CD14-positive monocyte (primary cell): ENCODE data around the gene RNF13. TPM values are rescaled to one million over a fixed set of nuclear protein-coding genes. Genes with fewer than 3 reads are reported as not detected.
A peak's percentile ranks its signal among the peaks of the same experiment; 100 is the strongest.
"Not testable (repeated sequence)": the region's sequence is repeated elsewhere in the genome, so short reads cannot be mapped to it uniquely, and the experiment has no call there.

Experiments used
- DNase-seq, 3 donors: peaks; one replicate each; pipeline ENCODE4 v3.0.0-alpha.2; 2011 to 2022
- H2AFZ ChIP-seq: 2 replicates; pipeline ENCODE4 v1.6.0; 2012; ENCODE audit warnings: mild to moderate bottlenecking, low read depth, low read length, inconsistent platforms; ENCODE audit not compliant: insufficient read depth, poor library complexity, severe bottlenecking
- H3K27ac ChIP-seq, 2 donors: 1 replicate in 1 of 2; 2 replicates in 1 of 2; pipeline ENCODE4 v1.5.1; 2012 to 2013; ENCODE audit warnings: low read length in 2 of 2, control low read depth in 1 of 2, inconsistent platforms in 1 of 2, low read depth in 1 of 2, mild to moderate bottlenecking in 1 of 2
- H3K27me3 ChIP-seq, 2 donors: one replicate each; pipeline versions ENCODE4 v1.6.0 to v1.6.1; 2011 to 2013; ENCODE audit warnings: low read length in 2 of 2; ENCODE audit not compliant: control insufficient read depth in 2 of 2, insufficient read depth in 2 of 2
- H3K36me3 ChIP-seq, 2 donors: replicated peaks in 1 of 2; 1 replicate in 1 of 2; 2 replicates in 1 of 2; pipeline versions ENCODE4 v1.5.1 to v1.6.1; 2012 to 2013; ENCODE audit warnings: low read length in 2 of 2, control low read depth in 1 of 2, inconsistent platforms in 1 of 2, mild to moderate bottlenecking in 1 of 2; ENCODE audit not compliant: insufficient read depth in 2 of 2, control insufficient read depth in 1 of 2
- H3K4me1 ChIP-seq, 2 donors: 1 replicate in 1 of 2; 2 replicates in 1 of 2; pipeline versions ENCODE4 v1.5.1 to v1.6.1; 2012 to 2013; ENCODE audit warnings: low read length in 2 of 2, control low read depth in 1 of 2, inconsistent platforms in 1 of 2, mild to moderate bottlenecking in 1 of 2, moderate library complexity in 1 of 2; ENCODE audit not compliant: insufficient read depth in 2 of 2, control insufficient read depth in 1 of 2
- H3K4me2 ChIP-seq: replicated peaks from 2 replicates; pipeline ENCODE3; 2012; ENCODE audit warnings: low read length, moderate library complexity, mild to moderate bottlenecking; ENCODE audit not compliant: poor library complexity, severe bottlenecking; ENCODE audit errors: extremely low read depth
- H3K4me3 ChIP-seq, 3 experiments: fragments of 200-600 bp in 1 of 3; sonication (generic) in 1 of 3; replicated peaks in 1 of 3; 1 replicate in 2 of 3; 2 replicates in 1 of 3; pipeline ENCODE4 v1.5.1; 2011 to 2013; ENCODE audit warnings: low read length in 3 of 3, mild to moderate bottlenecking in 3 of 3, control low read depth in 2 of 3, low read depth in 2 of 3, inconsistent platforms in 1 of 3, moderate library complexity in 1 of 3
- H3K79me2 ChIP-seq: 2 replicates; pipeline ENCODE4 v1.6.0; 2012; ENCODE audit warnings: mild to moderate bottlenecking, control low read depth, inconsistent platforms, low read length, moderate library complexity; ENCODE audit not compliant: insufficient read depth
- H3K9ac ChIP-seq: 2 replicates; pipeline ENCODE4 v1.6.0; 2017; ENCODE audit warnings: low read length, mild to moderate bottlenecking; ENCODE audit not compliant: insufficient read depth, poor library complexity, severe bottlenecking
- H3K9me3 ChIP-seq, 2 donors: replicated peaks in 1 of 2; 1 replicate in 1 of 2; 2 replicates in 1 of 2; pipeline versions ENCODE4 v1.5.1 to v1.6.1; 2012 to 2013; ENCODE audit warnings: low read length in 2 of 2, control low read depth in 1 of 2; ENCODE audit not compliant: control insufficient read depth in 1 of 2, insufficient read depth in 1 of 2
- H4K20me1 ChIP-seq: 2 replicates; pipeline ENCODE4 v1.6.0; 2012; ENCODE audit warnings: mild to moderate bottlenecking, low read length, control low read depth, moderate library complexity; ENCODE audit not compliant: insufficient read depth
- H3K27ac Mint-ChIP-seq, 7 donors: one replicate each; pipeline ENCODE4 v1.8.0; 2020; ENCODE audit warnings: mild to moderate bottlenecking in 7 of 7, mixed read lengths in 7 of 7, moderate library complexity in 6 of 7, inconsistent platforms in 2 of 7
- H3K27me3 Mint-ChIP-seq, 3 donors: one replicate each; pipeline ENCODE4 v1.8.0; 2021 to 2022; ENCODE audit warnings: low read depth in 3 of 3, mild to moderate bottlenecking in 3 of 3, mixed read lengths in 3 of 3, moderate library complexity in 3 of 3, inconsistent platforms in 1 of 3
- H3K36me3 Mint-ChIP-seq, 2 donors: one replicate each; pipeline ENCODE4 v1.8.0; 2020; ENCODE audit warnings: mixed read lengths in 2 of 2, inconsistent platforms in 1 of 2, mild to moderate bottlenecking in 1 of 2
- H3K4me1 Mint-ChIP-seq: one replicate; pipeline ENCODE4 v1.8.0; 2020; ENCODE audit warnings: mild to moderate bottlenecking, mixed read lengths
- H3K4me3 Mint-ChIP-seq, 2 donors: one replicate each; pipeline ENCODE4 v1.8.0; 2020; ENCODE audit warnings: mild to moderate bottlenecking in 2 of 2, mixed read lengths in 2 of 2, moderate library complexity in 1 of 2
- H3K9me3 Mint-ChIP-seq, 7 donors: one replicate each; pipeline ENCODE4 v1.8.0; 2020 to 2022; ENCODE audit warnings: mixed read lengths in 7 of 7, mild to moderate bottlenecking in 6 of 7, moderate library complexity in 6 of 7, inconsistent platforms in 2 of 7
- CTCF ChIP-seq: fragments of 200-600 bp; IDR thresholded peaks from one replicate; pipeline ENCODE4 v1.8.0; 2022; ENCODE audit warnings: antibody characterized with exemption, mild to moderate bottlenecking
- WGBS: methylation state at CpG from one replicate; pipeline ENCODE4 v1.1.5; 2013; ENCODE audit warnings: missing lambda C conversion rate; ENCODE audit not compliant: insufficient coverage; 5-methylcytosine and 5-hydroxymethylcytosine counted together
- intact Hi-C, 2 donors: fragments of 100-400 bp; cut with micrococcal nuclease; formaldehyde crosslinking; loops; one replicate each; pipeline versions ENCODE4 v1.15.0 to v1.15.1; 2023
- polyA plus RNA-seq, 3 donors: library from polyadenylated mRNA; depleted of rRNA in 1 of 3; unstranded in 2 of 3; stranded (reverse) in 1 of 3; fragments of 300-500 nt in 2 of 3; fragments of >200 nt in 1 of 3; fragmentation: Illumina TruSeq in 2 of 3; gene quantifications; 1 replicate in 2 of 3; 2 replicates in 1 of 3; pipeline ENCODE4 v1.2.3, GENCODE V29; 2012 to 2021

Gene RNF13
- polyA plus RNA-seq, 3 donors, result 95.4 to 481 (median 462) TPM

GRCh38 chr3:149832086-149832485, 19.1 kb downstream of the RNF13 start:
- Mint-ChIP-seq H3K4me1 (no peaks in the 10 kb centered on the region), H3K27me3 (peaks cover 0 to 1% (median 0%) of the 10 kb centered on the region in 3 donors), H3K27ac (no peak overlapping the region), H3K9me3 (peaks cover 18 to 63% (median 48%) of the 10 kb centered on the region in 7 donors), H3K36me3 (peaks cover 24 to 27% of the 10 kb centered on the region in 2 donors), H3K4me3 (no peak overlapping the region)
- TF ChIP-seq CTCF, result no peak
- Histone ChIP-seq H3K27me3 (no peaks in the 10 kb centered on the region), H3K36me3 (peaks cover 0 to 23% of the 10 kb centered on the region in 2 donors), H3K79me2 (peaks cover 94% of the 10 kb centered on the region), H3K4me1 (no peaks in the 10 kb centered on the region), H4K20me1 (peaks cover 79% of the 10 kb centered on the region), H3K27ac (no peak overlapping the region), H3K4me3 (no peak overlapping the region), H3K9me3 (peaks cover 32 to 57% of the 10 kb centered on the region in 2 donors), H3K9ac (no peak overlapping the region), H3K4me2 (no peak overlapping the region), H2AFZ (no peak overlapping the region)
- intact Hi-C loops, result no loop called here
- no CpG with 5 or more reads among the region's 1 CpG for WGBS
- no peak for DNase-seq

- H3K4me1 ChIP-seq, result no peaks in the 10 kb centered on the region
- WGBS, result no CpG with 5 or more reads among the region's 2 CpGs
- H3K27me3 ChIP-seq, result no peaks in the 10 kb centered on the region
- Mint-ChIP-seq H3K36me3 (peaks cover 34 to 37% of the 10 kb centered on the region in 2 donors), H3K27ac (peak overlapping the region in 1 of 7 donors; percentile 59), H3K9me3 (peaks cover 27 to 75% (median 58%) of the 10 kb centered on the region in 7 donors), H3K4me3 (no peak overlapping the region), H3K4me1 (no peaks in the 10 kb centered on the region), H3K27me3 (no peaks in the 10 kb centered on the region)
- H3K4me3 ChIP-seq, result no peak overlapping the region
- no peak overlapping the region for H2AFZ ChIP-seq
- H3K9ac ChIP-seq, result no peak overlapping the region
- H4K20me1 ChIP-seq, result peaks cover 79% of the 10 kb centered on the region
- intact Hi-C loops, result no loop called here
- no peak for DNase-seq
- peaks cover 4 to 31% of the 10 kb centered on the region in 2 donors for H3K36me3 ChIP-seq
- H3K4me2 ChIP-seq, result no peak overlapping the region
- peaks cover 41 to 69% of the 10 kb centered on the region in 2 donors for H3K9me3 ChIP-seq
- H3K79me2 ChIP-seq, result peaks cover 94% of the 10 kb centered on the region
- no peak for TF ChIP-seq CTCF
- no peak overlapping the region for H3K27ac ChIP-seq
These were observed 20.2 kb downstream of the RNF13 start for GRCh38 chr3:149833241-149833640.

GRCh38 chr3:149838491-149838890, 25.5 kb downstream of the RNF13 start:
- H3K36me3 Mint-ChIP-seq, result peaks cover 24 to 27% of the 10 kb centered on the region in 2 donors
- 91% methylated on average over 2 of the region's 3 CpGs for WGBS

More at GRCh38 chr3:149838491-149838890, 25.5 kb downstream of the RNF13 start:
- H3K4me3 Mint-ChIP-seq, H3K4me2 ChIP-seq, H3K9ac ChIP-seq, H3K27me3 ChIP-seq, H3K27ac ChIP-seq, DNase-seq, H3K27ac Mint-ChIP-seq, intact Hi-C loops, H3K4me3 ChIP-seq, H2AFZ ChIP-seq, H3K27me3 Mint-ChIP-seq, H3K4me1 ChIP-seq: not testable (repeated sequence)
- H3K4me1 Mint-ChIP-seq, result peaks cover 22% of the 10 kb centered on the region
- peaks cover 26 to 36% of the 10 kb centered on the region in 2 donors for H3K9me3 ChIP-seq
- H3K9me3 Mint-ChIP-seq, result peaks cover 14 to 39% (median 32%) of the 10 kb centered on the region in 7 donors
- H3K79me2 ChIP-seq, result peaks cover 92% of the 10 kb centered on the region
- H3K36me3 ChIP-seq, result peaks cover 4 to 14% of the 10 kb centered on the region in 2 donors
- peaks cover 81% of the 10 kb centered on the region for H4K20me1 ChIP-seq
